Activated CD8-positive, alpha-beta T cell treated with anti-CD3 and anti-CD28 coated beads for 36 hours (primary cell): Measurements from ENCODE around the gene ABLIM1. TPM values are rescaled to one million over a fixed set of nuclear protein-coding genes. Genes with fewer than 3 reads are reported as not detected.

ENCODE experiments used
- ATAC-seq: fragments of 200-7000 bp; cut with Tn5 transposase; one replicate; pipeline ENCODE4 v1.10.0; 2021; ENCODE audit warnings: mild to moderate bottlenecking, moderate library complexity
- CTCF ChIA-PET: fragments of 350-600 bp; sonication (Branson Sonifier 250); formaldehyde crosslinking; loops from one replicate; lab custom pipeline; 2021; ENCODE audit warnings: antibody characterized with exemption; lab: Charles Lee
- POLR2A ChIA-PET: fragments of 350-600 bp; sonication (Branson Sonifier 250); formaldehyde crosslinking; loops from one replicate; lab custom pipeline; 2021; ENCODE audit warnings: antibody characterized with exemption; lab: Charles Lee
- DNase-seq: peaks from one replicate; pipeline ENCODE4 v3.0.0-alpha.2; 2020
- H3K27ac Mint-ChIP-seq: one replicate; pipeline ENCODE4 v1.8.0; 2021; ENCODE audit warnings: mild to moderate bottlenecking, mixed read lengths
- H3K27me3 Mint-ChIP-seq: one replicate; pipeline ENCODE4 v1.8.0; 2021; ENCODE audit warnings: mixed read lengths
- H3K36me3 Mint-ChIP-seq: one replicate; pipeline ENCODE4 v1.8.0; 2021; ENCODE audit warnings: low read depth, mixed read lengths
- H3K4me1 Mint-ChIP-seq: one replicate; pipeline ENCODE4 v1.8.0; 2021; ENCODE audit warnings: low read depth, mixed read lengths
- H3K4me3 Mint-ChIP-seq: one replicate; pipeline ENCODE4 v1.8.0; 2021; ENCODE audit warnings: mild to moderate bottlenecking, moderate library complexity, mixed read lengths
- H3K9me3 Mint-ChIP-seq: one replicate; pipeline ENCODE4 v1.8.0; 2021; ENCODE audit warnings: mixed read lengths
- intact Hi-C: fragments of 100-400 bp; cut with micrococcal nuclease; formaldehyde crosslinking; loops from one replicate; pipeline ENCODE4 v1.10.0; 2022
- total RNA-seq, 2 experiments: library from RNA; stranded (reverse); gene quantifications; one replicate each; pipeline ENCODE4 v1.2.3, GENCODE V29; 2021
- TF ChIP-seq, protein P1 (sequence below): fragments of 200-600 bp; IDR thresholded peaks from one replicate; pipeline ENCODE4 v1.8.0; 2022; ENCODE audit warnings: antibody characterized with exemption, mild to moderate bottlenecking

The ABLIM1 gene
- total RNA-seq, 2 experiments from 2014 or later, result 148 to 155 TPM

DNA sequence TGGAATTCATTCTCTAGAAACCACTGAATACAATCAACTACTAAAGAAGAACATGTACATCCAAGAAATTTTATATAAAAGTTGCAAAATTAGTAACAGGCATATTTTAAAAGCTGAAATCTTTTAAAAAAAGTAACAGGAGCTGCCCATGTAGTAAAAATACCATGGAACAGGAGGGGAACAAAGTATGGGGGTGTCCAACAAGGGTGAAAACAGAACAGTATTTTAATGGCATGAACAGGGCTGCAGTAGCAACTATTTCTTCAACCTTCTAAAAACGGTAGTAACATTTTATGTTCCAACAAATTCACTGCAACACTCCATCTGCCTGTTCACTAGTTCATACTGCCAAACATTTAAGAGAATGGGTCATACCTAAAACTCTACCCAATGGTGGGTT lies 77.0 kb downstream of the ABLIM1 start:
- TF ChIP-seq, protein P1, sequence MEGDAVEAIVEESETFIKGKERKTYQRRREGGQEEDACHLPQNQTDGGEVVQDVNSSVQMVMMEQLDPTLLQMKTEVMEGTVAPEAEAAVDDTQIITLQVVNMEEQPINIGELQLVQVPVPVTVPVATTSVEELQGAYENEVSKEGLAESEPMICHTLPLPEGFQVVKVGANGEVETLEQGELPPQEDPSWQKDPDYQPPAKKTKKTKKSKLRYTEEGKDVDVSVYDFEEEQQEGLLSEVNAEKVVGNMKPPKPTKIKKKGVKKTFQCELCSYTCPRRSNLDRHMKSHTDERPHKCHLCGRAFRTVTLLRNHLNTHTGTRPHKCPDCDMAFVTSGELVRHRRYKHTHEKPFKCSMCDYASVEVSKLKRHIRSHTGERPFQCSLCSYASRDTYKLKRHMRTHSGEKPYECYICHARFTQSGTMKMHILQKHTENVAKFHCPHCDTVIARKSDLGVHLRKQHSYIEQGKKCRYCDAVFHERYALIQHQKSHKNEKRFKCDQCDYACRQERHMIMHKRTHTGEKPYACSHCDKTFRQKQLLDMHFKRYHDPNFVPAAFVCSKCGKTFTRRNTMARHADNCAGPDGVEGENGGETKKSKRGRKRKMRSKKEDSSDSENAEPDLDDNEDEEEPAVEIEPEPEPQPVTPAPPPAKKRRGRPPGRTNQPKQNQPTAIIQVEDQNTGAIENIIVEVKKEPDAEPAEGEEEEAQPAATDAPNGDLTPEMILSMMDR, result no peak
- no peaks in the 10 kb centered on the region for H3K4me1 Mint-ChIP-seq
- DNase-seq, result no peak
- H3K27me3 Mint-ChIP-seq, result no peaks in the 10 kb centered on the region
- no peak overlapping the region for H3K27ac Mint-ChIP-seq
- H3K9me3 Mint-ChIP-seq, result no peaks in the 10 kb centered on the region
- CTCF ChIA-PET, result no interaction called here
- no peak overlapping the region for H3K4me3 Mint-ChIP-seq
- H3K36me3 Mint-ChIP-seq, result no peaks in the 10 kb centered on the region
- ATAC-seq, result no peak
- POLR2A ChIA-PET, result no interaction called here
- intact Hi-C loops, result no loop called here

DNA sequence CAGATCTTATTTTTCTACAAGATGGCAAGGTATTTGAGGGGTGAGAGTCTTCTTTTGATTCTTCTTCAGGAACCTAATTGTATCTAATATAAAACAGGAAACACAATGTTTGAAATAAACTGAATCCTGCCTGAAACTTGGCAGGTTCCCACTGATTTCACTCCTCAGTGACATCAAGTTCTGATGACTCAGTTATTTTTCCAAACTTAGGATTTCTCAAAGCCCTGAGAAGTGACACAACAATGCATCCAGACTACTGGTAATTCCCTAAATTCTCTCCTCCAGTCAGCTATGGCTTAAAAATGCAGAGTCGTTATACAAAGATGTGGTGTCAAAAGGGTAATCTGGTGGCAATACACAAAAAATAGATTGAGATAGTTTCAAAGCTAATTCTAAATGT lies 80.9 kb downstream of the ABLIM1 start:
- no peak for ATAC-seq
- CTCF ChIA-PET, result no interaction called here
- intact Hi-C loops, result no loop called here

DNA sequence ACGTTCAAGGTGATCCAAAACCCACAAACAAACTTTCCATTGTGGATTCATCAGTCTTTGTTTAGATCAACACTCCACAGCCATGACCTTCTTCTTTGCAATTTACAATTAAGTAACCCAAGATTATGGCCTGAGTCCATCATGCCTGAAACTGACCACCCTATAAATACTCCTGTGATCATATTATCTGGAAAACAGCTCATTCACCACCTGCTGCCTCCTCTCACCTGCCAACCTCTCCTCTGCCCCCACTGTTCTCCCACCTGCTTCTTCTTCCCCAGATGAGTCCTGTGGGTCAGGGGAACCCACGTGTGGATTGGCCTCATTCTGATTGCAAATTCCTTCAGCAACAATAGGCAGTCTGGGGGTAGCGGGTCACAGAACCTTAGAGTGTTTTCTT lies 81.4 kb downstream of the ABLIM1 start:
- no peaks in the 10 kb centered on the region for H3K4me1 Mint-ChIP-seq
- no peaks in the 10 kb centered on the region for H3K36me3 Mint-ChIP-seq
- no peak overlapping the region for H3K27ac Mint-ChIP-seq
- intact Hi-C loops, result no loop called here
- DNase-seq (no peak), ATAC-seq (no peak)
- ChIA-PET CTCF (interaction anchor here (1.1 to 1.2 kb wide), 2 partner anchors 209 to 273 kb away, joined by 3 read pairs; no protein-coding TSS in a partner anchor), POLR2A (no interaction called here)
- no peak overlapping the region for H3K4me3 Mint-ChIP-seq
- H3K9me3 Mint-ChIP-seq, result no peaks in the 10 kb centered on the region
- H3K27me3 Mint-ChIP-seq, result no peaks in the 10 kb centered on the region
- TF ChIP-seq, protein P1, result no peak

More for the DNA sequence above, 80.9 kb downstream of the ABLIM1 start:
- Mint-ChIP-seq H3K27ac (no peak overlapping the region), H3K4me1 (no peaks in the 10 kb centered on the region), H3K27me3 (no peaks in the 10 kb centered on the region), H3K36me3 (no peaks in the 10 kb centered on the region), H3K4me3 (no peak overlapping the region), H3K9me3 (no peaks in the 10 kb centered on the region)
- POLR2A ChIA-PET, result no interaction called here
- no peak for DNase-seq
- TF ChIP-seq, protein P1, result no peak

DNA sequence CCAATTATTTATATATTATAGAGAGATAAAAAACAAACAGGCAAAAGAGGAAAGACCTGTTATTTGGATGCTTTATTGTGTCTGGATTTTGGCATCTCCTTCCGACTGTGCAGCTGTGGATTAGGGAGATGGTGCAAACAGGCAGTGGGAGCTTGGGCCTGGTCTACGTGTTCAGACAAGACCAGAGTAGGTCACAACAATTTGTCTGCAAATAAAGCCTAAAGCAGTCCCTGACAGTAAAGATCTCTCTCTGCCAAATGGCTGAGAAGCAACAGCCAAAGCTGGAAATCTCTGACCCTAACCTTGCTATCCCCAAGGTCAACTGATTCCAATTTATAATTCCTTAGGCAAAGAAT lies 82.0 kb downstream of the ABLIM1 start:
- ChIA-PET CTCF (interaction anchor here (1.1 to 1.2 kb wide), 2 partner anchors 210 to 272 kb away, joined by 3 read pairs; no protein-coding TSS in a partner anchor), POLR2A (no interaction called here)
- H3K9me3 Mint-ChIP-seq, result no peaks in the 10 kb centered on the region

DNA sequence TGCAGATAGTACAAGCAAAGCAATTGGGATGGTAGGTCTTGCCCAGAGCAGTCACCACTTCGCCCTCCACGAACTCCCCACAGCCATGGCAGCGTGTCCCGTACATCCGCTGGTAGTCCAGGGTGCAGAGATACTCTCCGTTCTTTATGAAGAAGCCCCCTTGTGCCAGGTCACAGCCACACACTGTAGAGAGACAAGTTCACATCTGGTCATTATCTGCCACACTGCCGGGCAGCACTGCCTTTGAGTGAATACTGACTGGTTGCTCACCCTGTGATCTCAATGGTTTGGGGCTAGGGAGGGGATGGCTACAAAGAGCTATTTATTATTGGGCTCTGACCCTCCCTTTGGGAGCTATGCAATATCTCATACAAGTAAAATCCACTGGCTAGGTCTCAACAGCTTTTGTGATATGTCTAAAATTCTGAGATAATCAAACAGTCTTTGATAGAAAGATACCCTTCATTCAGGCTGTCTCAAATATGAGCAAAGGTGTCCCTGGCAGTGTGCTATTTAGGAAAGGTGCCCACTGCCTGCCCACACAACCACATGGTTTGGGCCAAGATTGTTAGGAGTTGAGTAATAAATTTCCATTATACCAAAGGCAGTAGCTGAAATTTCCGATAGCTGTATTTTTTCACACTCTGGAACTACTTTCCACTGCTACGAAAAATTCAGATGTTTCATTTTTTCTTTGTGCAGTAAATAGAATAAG lies 82.5 kb downstream of the ABLIM1 start:
- CTCF ChIA-PET, result interaction anchor here (1.1 to 1.2 kb wide), 2 partner anchors 210 to 272 kb away, joined by 3 read pairs; no protein-coding TSS in a partner anchor

More for the DNA sequence above, 82.0 kb downstream of the ABLIM1 start:
- Mint-ChIP-seq H3K27me3 (no peaks in the 10 kb centered on the region), H3K27ac (no peak overlapping the region), H3K4me1 (no peaks in the 10 kb centered on the region), H3K36me3 (no peaks in the 10 kb centered on the region), H3K4me3 (no peak overlapping the region)
- intact Hi-C loops, result no loop called here
- TF ChIP-seq, protein P1, result no peak
- DNase-seq, result no peak
- ATAC-seq, result no peak

More for the DNA sequence above, 82.5 kb downstream of the ABLIM1 start:
- no peak for DNase-seq
- no peaks in the 10 kb centered on the region for H3K9me3 Mint-ChIP-seq
- H3K27me3 Mint-ChIP-seq, result no peaks in the 10 kb centered on the region
- POLR2A ChIA-PET, result no interaction called here
- no peak for ATAC-seq
- no peak overlapping the region for H3K27ac Mint-ChIP-seq
- TF ChIP-seq, protein P1, result no peak
- intact Hi-C loops, result no loop called here
- no peaks in the 10 kb centered on the region for H3K4me1 Mint-ChIP-seq
- no peaks in the 10 kb centered on the region for H3K36me3 Mint-ChIP-seq
- no peak overlapping the region for H3K4me3 Mint-ChIP-seq
